ENCODE results near the gene OR4Q3. TPM values are rescaled to one million over a fixed set of nuclear protein-coding genes. Genes with fewer than 3 reads are reported as not detected.

The OR4Q3 gene
- total RNA-seq = not detected in 2 replicates

DNA sequence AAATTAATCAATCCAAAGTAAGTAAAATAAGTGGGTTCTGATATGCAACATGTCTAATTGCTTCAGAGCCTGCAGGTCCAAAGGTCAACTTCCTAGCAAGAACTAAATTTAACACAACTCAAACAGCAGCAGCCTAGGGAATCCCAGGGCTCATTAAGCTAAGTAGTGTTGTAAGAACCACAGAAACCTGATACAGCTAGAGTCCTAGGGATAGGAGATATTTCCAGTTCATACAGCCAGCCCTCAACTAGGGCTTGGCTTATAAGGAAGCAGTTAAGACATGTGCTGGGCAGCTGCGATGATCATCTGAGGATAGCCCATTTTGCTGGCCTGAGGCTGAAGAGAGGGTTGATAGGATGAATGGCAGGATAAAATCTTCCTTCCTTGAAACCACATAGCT lies at the start of gene OR4Q3:
Gene OR4Q3, plus strand, starts transcription at position 316 of the 400 bp plus-strand sequence.

DNA sequence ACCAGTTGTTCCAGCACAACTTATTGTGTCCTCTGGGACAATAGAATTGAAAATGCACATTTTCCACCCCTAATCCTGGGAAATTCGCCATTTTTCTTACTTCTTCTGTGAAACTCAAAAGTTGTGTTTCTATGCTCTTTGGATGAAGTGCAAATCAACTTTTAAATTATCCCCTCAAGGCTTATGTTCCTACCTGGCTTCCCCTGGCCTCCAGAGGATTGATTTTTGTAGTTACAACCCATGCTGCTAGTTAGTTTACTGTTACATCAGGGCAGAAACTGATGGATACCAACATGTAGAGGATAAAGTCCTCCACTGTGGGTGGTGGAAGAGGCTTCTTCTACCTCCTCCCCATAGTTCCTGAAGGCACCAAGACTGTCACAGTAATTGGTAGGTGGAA lies 29.8 kb downstream of the OR4Q3 start, which contains the start of gene OR4M1:
Gene OR4M1, plus strand, starts transcription at position 301 of the 400 bp plus-strand sequence. CDS start 6,819 bp downstream, outside the sequence.

Other genes with a start within 250 kb of the OR4Q3 start
- not detected in 2 replicates for gene OR11H2, start 29.7 kb upstream of the OR4Q3 start, total RNA-seq
- gene OR4M1, start 29.9 kb downstream of the OR4Q3 start, total RNA-seq = not detected in 2 replicates
- not detected in 2 replicates for gene OR4N2, start 60.2 kb downstream of the OR4Q3 start, total RNA-seq
- not detected in 2 replicates for gene OR4K2, start 131.6 kb downstream of the OR4Q3 start, total RNA-seq
- gene OR4K5, start 177.0 kb downstream of the OR4Q3 start, total RNA-seq = not detected in 2 replicates
- gene OR4K1, start 187.3 kb downstream of the OR4Q3 start, total RNA-seq = not detected in 2 replicates
- not detected in 2 replicates for gene OR4K15, start 232.0 kb downstream of the OR4Q3 start, total RNA-seq